Measurements from ENCODE around the gene GNB1L. TPM values are rescaled to one million over a fixed set of nuclear protein-coding genes. Genes with fewer than 3 reads are reported as not detected.

The GNB1L gene
- total RNA-seq, 1 donor: 5.2 TPM

DNA sequence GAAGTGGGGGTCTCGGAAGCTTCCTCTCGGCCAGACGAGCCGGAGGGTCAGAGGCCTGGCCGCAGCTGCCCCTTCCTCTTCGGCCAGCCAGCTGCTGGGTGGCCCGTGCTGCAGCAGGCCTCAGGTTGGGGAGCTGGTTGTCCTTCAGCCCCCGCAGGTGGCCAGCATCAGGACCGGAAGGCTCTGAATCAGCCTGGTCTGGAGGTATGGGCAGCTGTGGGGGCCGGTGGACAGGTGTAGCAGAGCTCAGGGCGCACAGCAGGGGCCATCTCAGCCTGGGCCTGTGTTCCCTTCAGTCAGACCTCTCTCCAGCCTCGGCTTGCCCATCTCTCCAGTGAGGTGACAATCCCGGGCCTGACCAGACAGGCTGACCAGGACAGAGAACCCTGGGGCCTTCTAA lies 107.9 kb downstream of the GNB1L start:
- no peak overlapping the region for H3K4me3 ChIP-seq (ENCODE audit: low read depth, low read length)
- no peak for DNase-seq (ENCODE audit: low read depth)
- TF ChIP-seq, protein P1, sequence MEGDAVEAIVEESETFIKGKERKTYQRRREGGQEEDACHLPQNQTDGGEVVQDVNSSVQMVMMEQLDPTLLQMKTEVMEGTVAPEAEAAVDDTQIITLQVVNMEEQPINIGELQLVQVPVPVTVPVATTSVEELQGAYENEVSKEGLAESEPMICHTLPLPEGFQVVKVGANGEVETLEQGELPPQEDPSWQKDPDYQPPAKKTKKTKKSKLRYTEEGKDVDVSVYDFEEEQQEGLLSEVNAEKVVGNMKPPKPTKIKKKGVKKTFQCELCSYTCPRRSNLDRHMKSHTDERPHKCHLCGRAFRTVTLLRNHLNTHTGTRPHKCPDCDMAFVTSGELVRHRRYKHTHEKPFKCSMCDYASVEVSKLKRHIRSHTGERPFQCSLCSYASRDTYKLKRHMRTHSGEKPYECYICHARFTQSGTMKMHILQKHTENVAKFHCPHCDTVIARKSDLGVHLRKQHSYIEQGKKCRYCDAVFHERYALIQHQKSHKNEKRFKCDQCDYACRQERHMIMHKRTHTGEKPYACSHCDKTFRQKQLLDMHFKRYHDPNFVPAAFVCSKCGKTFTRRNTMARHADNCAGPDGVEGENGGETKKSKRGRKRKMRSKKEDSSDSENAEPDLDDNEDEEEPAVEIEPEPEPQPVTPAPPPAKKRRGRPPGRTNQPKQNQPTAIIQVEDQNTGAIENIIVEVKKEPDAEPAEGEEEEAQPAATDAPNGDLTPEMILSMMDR (IDR thresholded peaks at IDR 0.05; ENCODE audit: insufficient read depth, low read depth, low read length): no peak

DNA sequence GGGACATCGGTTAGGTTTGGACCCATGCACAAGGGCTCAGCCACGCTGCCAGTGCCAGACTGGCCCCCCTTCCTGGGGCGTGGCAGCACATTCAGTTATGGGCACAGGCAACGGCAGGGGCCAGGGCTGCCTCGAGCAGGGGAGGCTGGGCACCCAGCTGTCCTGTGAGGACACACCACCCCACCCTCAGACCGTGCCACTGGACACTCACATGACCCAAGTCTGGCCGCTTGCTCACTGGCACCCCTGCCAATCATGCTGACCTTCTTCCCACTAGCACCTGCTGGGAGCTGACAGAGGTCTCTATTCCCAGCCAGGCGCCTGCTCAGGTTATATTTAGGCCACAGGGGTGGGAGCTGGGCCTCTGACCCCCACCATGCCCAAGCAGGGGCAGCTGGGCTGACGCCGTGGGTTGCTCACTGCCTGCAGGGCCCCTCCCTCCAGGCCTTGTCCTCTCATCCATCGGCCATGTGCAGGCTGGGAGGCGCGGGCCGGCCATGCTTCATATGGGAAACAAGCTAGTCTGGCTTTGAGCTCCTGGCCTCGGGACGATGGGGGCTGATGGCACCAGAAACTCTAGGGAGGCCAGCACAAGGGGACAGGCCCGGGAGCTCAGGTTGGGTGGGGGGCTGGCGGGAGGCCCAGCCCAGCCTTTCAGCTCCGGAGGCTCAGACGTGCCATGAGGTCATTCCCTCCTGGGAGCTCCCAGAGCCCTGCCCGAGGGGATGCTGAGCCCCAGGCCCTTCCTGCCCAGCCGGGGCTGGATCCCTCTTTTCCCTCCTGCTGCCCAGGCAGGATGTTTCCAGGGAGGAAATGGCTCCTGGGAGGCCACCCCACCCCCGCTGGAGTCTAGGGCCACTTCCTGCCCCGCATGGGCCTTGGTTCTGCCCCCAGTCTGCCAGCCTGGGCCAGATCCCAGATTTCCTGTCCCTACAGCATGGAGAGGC lies 109.2 kb downstream of the GNB1L start:
- H3K4me3 ChIP-seq (ENCODE audit: low read depth, low read length): no peak overlapping the region
- TF ChIP-seq, protein P1 (IDR thresholded peaks at IDR 0.05; ENCODE audit: insufficient read depth, low read depth, low read length): no peak
- no peak for DNase-seq (ENCODE audit: low read depth)

DNA sequence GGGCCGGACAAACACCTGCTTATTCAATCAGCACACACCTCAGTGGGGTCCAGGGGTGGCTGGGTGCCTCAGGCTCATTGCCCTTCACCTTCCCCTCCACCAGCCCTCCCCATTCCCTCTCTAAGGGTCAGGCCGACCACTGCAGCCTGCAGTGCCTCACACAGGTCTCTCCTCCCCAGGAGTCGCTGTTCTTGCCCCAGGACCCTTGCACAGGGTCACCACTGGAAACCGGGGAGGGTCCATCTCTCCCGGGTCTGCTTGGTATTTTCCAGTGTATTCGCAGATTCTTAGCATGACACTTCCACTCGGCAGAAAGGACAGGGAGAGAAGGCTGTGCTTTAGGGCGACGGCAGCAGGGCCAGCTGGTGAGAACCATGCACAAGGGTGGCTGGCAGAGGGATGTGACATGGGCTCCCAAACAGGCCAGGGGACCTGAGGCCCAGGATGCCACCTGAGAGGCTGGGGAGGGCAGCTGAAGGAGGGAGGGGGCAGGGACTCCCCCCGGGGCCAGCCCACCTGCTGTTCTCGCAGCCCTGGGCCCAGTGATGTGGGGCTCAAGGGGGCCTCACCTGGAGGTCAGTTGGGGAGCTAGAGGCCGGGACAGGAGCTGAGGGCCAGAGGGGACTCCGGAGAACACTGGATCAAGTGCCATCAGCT lies 110.2 kb downstream of the GNB1L start:
- TF ChIP-seq, protein P1 (IDR thresholded peaks at IDR 0.05; ENCODE audit: insufficient read depth, low read depth, low read length): no peak
- no peak overlapping the region for H3K4me3 ChIP-seq (ENCODE audit: low read depth, low read length)
- DNase-seq (ENCODE audit: low read depth): no peak

DNA sequence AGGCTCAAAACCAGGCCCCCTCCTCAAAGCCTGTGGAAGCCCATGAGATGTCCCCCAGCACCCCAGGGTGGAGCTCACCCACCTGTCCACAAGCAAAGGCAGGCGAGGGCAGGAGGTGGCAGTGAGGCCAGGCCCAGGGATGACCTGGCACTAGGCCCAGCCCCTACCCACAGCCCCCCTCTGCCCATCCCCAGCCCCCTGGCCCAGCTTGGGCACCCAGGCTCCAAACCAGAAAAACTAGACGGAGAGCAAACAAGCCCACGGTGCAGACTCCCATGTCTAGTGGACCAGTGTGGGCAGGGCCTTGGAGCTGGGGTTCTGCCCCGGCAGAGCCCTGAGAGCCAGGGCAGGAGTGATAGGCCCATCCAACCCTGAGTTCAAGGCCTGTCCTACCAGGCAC lies 111.0 kb downstream of the GNB1L start:
- no peak overlapping the region for H3K4me3 ChIP-seq (ENCODE audit: low read depth, low read length)
- TF ChIP-seq, protein P1 (IDR thresholded peaks at IDR 0.05; ENCODE audit: insufficient read depth, low read depth, low read length): no peak
- no peak for DNase-seq (ENCODE audit: low read depth)

DNA sequence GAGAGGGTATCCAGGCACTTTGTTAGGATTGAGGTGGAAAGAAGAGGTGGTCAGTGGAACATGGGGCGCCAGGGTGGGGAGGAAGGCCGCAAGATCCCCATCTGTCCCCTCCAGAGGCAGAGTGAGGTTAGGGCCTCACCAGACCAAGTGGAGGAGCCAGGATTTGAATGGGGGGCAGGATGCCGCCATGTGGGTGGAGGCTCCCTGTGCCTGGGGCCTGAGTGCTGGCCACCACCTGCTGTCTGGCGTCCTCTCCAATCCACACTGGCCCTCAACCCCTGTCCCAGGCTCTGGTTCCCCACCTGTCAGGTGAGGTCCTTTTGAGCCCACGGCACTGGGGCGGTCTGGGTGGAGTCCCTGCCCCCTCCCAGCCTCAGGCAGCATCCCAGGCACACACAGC lies 111.6 kb downstream of the GNB1L start:
- H3K4me3 ChIP-seq (ENCODE audit: low read depth, low read length): no peak overlapping the region
- TF ChIP-seq, protein P1 (IDR thresholded peaks at IDR 0.05; ENCODE audit: insufficient read depth, low read depth, low read length): no peak
- DNase-seq (ENCODE audit: low read depth): no peak

DNA sequence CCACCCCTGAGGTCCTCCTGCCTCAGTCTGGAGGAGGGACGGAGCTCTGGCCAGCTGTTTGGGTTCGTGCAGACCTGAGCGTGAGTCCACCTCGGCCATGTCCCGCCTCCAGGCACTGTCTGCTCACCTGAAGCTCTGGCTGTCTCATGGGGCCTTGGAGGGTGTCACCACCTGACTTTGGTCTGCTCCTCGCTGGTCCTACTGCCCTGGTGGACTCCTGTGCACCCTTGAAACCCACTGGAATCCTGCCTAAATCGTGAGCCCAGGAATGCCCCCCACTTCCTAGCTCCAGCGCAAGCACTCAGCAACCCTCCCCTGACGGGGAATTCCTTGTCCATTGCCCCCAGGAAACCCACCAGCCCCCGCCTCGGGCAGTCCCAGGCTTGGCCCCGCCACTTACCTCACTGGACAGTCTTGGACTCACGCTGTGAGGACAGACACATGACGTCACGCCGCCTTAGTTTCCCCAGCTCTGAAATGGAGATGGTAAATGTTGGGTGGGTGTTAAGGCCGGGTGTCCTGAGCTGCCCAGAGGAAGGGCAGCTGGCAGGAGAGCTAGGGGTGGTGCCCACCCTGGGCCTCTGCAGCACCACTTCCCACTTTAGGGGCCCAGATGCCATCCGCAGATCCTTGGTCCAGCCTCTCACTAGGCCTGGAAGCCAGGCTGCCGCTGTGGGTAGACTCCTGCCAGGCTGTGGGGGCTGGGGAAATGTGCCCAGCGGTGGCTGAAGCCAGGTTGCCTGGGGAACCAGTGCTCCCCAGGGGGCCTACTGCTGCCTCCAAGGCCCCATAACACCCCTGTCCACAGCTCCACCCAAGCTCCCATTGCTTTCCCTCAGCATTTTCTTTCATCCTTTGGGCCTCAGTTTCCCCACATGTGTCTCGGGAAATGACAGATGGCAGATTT lies 112.3 kb downstream of the GNB1L start:
- no peak overlapping the region for H3K4me3 ChIP-seq (ENCODE audit: low read depth, low read length)
- DNase-seq (ENCODE audit: low read depth): no peak
- TF ChIP-seq, protein P1 (IDR thresholded peaks at IDR 0.05; ENCODE audit: insufficient read depth, low read depth, low read length): no peak

Measured in fibroblast of villous mesenchyme (primary cell).